Measurements from ENCODE around the gene ARHGAP18. TPM values are rescaled to one million over a fixed set of nuclear protein-coding genes. Genes with fewer than 3 reads are reported as not detected.

ARHGAP18 gene
- total RNA-seq, 2 donors from 2014 or later: 14.3 to 17.7 TPM

DNA sequence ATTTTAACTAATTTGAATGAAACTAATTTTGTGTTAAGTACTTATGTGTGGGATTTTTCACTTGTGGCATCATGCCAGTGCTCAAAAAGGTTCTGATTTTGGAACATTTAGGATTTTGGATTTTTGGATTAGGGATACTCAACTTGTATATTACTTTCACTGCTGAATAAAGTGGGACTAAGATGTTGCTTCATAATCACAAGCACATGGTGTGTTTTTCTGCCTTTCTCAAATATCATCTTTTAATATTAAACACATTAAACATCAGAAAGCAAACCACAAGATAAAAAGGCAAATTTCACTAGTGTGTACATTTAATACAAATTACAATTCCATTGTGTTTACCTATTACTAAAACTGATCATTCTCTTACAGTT lies 89.8 kb downstream of the ARHGAP18 start:
- H3K36me3 ChIP-seq (ENCODE audit: control insufficient read depth, insufficient read depth, low read length): no peaks in the 10 kb centered on the region
- H3K27ac ChIP-seq (ENCODE audit: low read depth, low read length): no peak overlapping the region
- H3K9ac ChIP-seq (ENCODE audit: extremely low read depth, low read length, poor library complexity, severe bottlenecking): no peak overlapping the region
- H3K9me3 ChIP-seq (ENCODE audit: control insufficient read depth, low read length): no peaks in the 10 kb centered on the region
- Mint-ChIP-seq H3K27ac (no peak overlapping the region), H3K36me3 (ENCODE audit: low read depth) (peaks cover 22% of the 10 kb centered on the region), H3K4me1 (peaks cover 3% of the 10 kb centered on the region), H3K9me3 (peaks cover 6% of the 10 kb centered on the region), H3K4me3 (no peak overlapping the region), H3K27me3 (ENCODE audit: insufficient read depth) (no peaks in the 10 kb centered on the region)
- TF ChIP-seq, protein P1, sequence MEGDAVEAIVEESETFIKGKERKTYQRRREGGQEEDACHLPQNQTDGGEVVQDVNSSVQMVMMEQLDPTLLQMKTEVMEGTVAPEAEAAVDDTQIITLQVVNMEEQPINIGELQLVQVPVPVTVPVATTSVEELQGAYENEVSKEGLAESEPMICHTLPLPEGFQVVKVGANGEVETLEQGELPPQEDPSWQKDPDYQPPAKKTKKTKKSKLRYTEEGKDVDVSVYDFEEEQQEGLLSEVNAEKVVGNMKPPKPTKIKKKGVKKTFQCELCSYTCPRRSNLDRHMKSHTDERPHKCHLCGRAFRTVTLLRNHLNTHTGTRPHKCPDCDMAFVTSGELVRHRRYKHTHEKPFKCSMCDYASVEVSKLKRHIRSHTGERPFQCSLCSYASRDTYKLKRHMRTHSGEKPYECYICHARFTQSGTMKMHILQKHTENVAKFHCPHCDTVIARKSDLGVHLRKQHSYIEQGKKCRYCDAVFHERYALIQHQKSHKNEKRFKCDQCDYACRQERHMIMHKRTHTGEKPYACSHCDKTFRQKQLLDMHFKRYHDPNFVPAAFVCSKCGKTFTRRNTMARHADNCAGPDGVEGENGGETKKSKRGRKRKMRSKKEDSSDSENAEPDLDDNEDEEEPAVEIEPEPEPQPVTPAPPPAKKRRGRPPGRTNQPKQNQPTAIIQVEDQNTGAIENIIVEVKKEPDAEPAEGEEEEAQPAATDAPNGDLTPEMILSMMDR (conservative IDR thresholded peaks at IDR 0.05): no peak
- H3K27me3 ChIP-seq (ENCODE audit: control insufficient read depth, insufficient read depth, low read length, poor library complexity, severe bottlenecking): no peaks in the 10 kb centered on the region
- no peak for DNase-seq
- H3K4me1 ChIP-seq (ENCODE audit: control insufficient read depth, insufficient read depth, low read length): no peaks in the 10 kb centered on the region
- H3K4me3 ChIP-seq (ENCODE audit: low read length): no peak overlapping the region

GRCh38 chr6:129619579-129620233 lies 90.3 kb downstream of the ARHGAP18 start:
- no peaks in the 10 kb centered on the region for H3K27me3 ChIP-seq (ENCODE audit: control insufficient read depth, insufficient read depth, low read length, poor library complexity, severe bottlenecking)
- H3K9me3 ChIP-seq (ENCODE audit: control insufficient read depth, low read length): no peaks in the 10 kb centered on the region
- Mint-ChIP-seq H3K36me3 (ENCODE audit: low read depth) (peaks cover 22% of the 10 kb centered on the region), H3K9me3 (peaks cover 6% of the 10 kb centered on the region), H3K27me3 (ENCODE audit: insufficient read depth) (no peaks in the 10 kb centered on the region), H3K4me3 (no peak overlapping the region), H3K27ac (no peak overlapping the region), H3K4me1 (peaks cover 3% of the 10 kb centered on the region)
- H3K4me1 ChIP-seq (ENCODE audit: control insufficient read depth, insufficient read depth, low read length): no peaks in the 10 kb centered on the region
- H3K4me3 ChIP-seq (ENCODE audit: low read length): no peak overlapping the region
- no peak overlapping the region for H3K27ac ChIP-seq (ENCODE audit: low read depth, low read length)
- no peak overlapping the region for H3K9ac ChIP-seq (ENCODE audit: extremely low read depth, low read length, poor library complexity, severe bottlenecking)
- no peaks in the 10 kb centered on the region for H3K36me3 ChIP-seq (ENCODE audit: control insufficient read depth, insufficient read depth, low read length)
- no peak for DNase-seq
- 83 to 100% methylated on average over 2 of the region's 2 CpGs for WGBS, 2 experiments (ENCODE audit: insufficient coverage in 1 of 2, insufficient read length in 1 of 2)
- TF ChIP-seq, protein P1 (conservative IDR thresholded peaks at IDR 0.05): no peak

DNA sequence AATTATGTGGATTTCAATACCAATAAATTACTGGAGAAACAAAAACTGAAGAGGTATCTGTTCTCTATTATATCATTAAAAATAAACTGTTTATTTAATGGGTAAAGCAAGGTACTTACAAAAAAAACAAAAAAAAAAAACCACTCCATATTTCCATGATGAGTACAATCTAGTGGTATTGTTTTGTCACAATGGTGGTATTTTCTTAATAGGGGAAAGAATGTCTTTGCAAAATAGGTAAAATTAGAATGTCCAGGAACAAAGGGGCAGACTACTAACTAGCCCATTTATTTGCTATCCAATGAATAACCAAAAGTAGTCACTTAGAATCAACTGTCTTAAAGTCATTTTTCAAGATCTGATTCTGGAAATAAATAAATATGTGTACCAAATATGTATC lies 92.0 kb downstream of the ARHGAP18 start:
- Mint-ChIP-seq H3K4me1 (peaks cover 3% of the 10 kb centered on the region), H3K4me3 (no peak overlapping the region), H3K27me3 (ENCODE audit: insufficient read depth) (no peaks in the 10 kb centered on the region), H3K9me3 (peaks cover 6% of the 10 kb centered on the region), H3K27ac (no peak overlapping the region), H3K36me3 (ENCODE audit: low read depth) (peaks cover 16% of the 10 kb centered on the region)
- no peak for DNase-seq
- Histone ChIP-seq H3K36me3 (ENCODE audit: control insufficient read depth, insufficient read depth, low read length) (no peaks in the 10 kb centered on the region), H3K27ac (ENCODE audit: low read depth, low read length) (no peak overlapping the region), H3K4me3 (ENCODE audit: low read length) (no peak overlapping the region), H3K9me3 (ENCODE audit: control insufficient read depth, low read length) (no peaks in the 10 kb centered on the region), H3K27me3 (ENCODE audit: control insufficient read depth, insufficient read depth, low read length, poor library complexity, severe bottlenecking) (no peaks in the 10 kb centered on the region), H3K9ac (ENCODE audit: extremely low read depth, low read length, poor library complexity, severe bottlenecking) (no peak overlapping the region), H3K4me1 (ENCODE audit: control insufficient read depth, insufficient read depth, low read length) (no peaks in the 10 kb centered on the region)
- TF ChIP-seq, protein P1 (conservative IDR thresholded peaks at IDR 0.05): no peak

All from endodermal cell (in vitro differentiated cells).